Esophagus squamous epithelium (tissue), 4 donors: ENCODE data around the gene DDX39B.

ENCODE experiments used
- POLR2A ChIP-seq, 4 donors: fragments of 450-650 bp; IDR thresholded peaks; one replicate each; pipeline ENCODE4 v1.6.1; 2017; ENCODE audit warnings: antibody characterized with exemption in 4 of 4, mild to moderate bottlenecking in 4 of 4, moderate library complexity in 3 of 4
- TF ChIP-seq, protein P1 (sequence below), 6 experiments: fragments of 450-650 bp in 4 of 6; fragments of 200-600 bp in 2 of 6; sonication (generic) in 2 of 6; IDR thresholded peaks; one replicate each; pipeline ENCODE4 v1.5.1; 2016 to 2019; ENCODE audit warnings: antibody characterized with exemption in 6 of 6, mild to moderate bottlenecking in 4 of 6, moderate library complexity in 4 of 6

DNA sequence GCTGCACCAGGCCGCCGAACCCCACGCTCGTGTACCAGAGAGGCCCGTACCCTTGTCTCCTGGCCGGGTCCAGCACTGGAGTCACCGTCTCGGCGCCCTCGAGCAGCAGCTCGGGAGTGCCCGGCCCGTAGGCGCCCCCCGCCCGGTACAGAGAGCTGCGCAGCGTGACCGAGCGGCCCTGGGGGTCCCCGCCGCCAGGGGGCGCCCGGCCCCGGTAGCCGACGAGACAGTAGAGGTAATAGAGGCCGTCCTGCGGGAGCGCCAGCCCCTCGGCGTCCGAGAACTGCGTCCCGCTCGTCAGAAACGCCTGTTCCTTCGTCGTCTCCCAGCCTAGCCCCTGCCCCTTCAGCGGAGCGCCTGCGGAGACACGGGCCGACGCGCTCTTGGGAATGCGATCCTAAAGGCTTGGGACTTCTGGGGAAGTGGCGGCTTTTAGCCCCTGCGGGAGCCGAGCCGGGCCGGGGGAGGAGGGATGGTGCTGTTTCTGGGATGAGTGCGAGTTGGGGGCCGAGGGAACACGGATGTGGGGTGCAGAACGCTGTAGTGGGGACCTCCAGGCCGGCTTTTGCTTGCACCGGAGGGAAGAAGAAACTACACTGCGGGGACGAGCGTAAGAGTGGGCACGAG, 39.1 kb upstream of the DDX39B start:
- TF ChIP-seq, protein P1, sequence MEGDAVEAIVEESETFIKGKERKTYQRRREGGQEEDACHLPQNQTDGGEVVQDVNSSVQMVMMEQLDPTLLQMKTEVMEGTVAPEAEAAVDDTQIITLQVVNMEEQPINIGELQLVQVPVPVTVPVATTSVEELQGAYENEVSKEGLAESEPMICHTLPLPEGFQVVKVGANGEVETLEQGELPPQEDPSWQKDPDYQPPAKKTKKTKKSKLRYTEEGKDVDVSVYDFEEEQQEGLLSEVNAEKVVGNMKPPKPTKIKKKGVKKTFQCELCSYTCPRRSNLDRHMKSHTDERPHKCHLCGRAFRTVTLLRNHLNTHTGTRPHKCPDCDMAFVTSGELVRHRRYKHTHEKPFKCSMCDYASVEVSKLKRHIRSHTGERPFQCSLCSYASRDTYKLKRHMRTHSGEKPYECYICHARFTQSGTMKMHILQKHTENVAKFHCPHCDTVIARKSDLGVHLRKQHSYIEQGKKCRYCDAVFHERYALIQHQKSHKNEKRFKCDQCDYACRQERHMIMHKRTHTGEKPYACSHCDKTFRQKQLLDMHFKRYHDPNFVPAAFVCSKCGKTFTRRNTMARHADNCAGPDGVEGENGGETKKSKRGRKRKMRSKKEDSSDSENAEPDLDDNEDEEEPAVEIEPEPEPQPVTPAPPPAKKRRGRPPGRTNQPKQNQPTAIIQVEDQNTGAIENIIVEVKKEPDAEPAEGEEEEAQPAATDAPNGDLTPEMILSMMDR (IDR thresholded peaks at IDR 0.05), result peak; percentile 92 to 98 (median 94)
- TF ChIP-seq POLR2A (IDR thresholded peaks at IDR 0.05), result peak in 1 of 4 donors; percentile 65
